Measurements from ENCODE around the gene IKBIP.

- no peak for TF ChIP-seq CTCF (IDR thresholded peaks at IDR 0.05 in 2 of 3, conservative IDR thresholded peaks at IDR 0.05 in 1 of 3; ENCODE audit: borderline replicate concordance in 1 of 3, insufficient read depth in 1 of 3, low read depth in 2 of 3, low read length in 2 of 3)
- no peak for TF ChIP-seq POLR2A (IDR thresholded peaks at IDR 0.05; ENCODE audit: borderline replicate concordance, extremely low read depth, insufficient read depth, insufficient read length)
- TF ChIP-seq ZNF274 (IDR thresholded peaks at IDR 0.05; ENCODE audit: low read depth, low read length), result no peak
- no peak for TF ChIP-seq EZH2 (IDR thresholded peaks at IDR 0.05)
- TF ChIP-seq ZFX (IDR thresholded peaks at IDR 0.05), result no peak
- no peak for TF ChIP-seq CEBPB (IDR thresholded peaks at IDR 0.05; ENCODE audit: low read depth)
- TF ChIP-seq EZH2phosphoT487 (IDR thresholded peaks at IDR 0.05; ENCODE audit: borderline replicate concordance), result no peak
- no peak for TF ChIP-seq TCF7L2 (IDR thresholded peaks at IDR 0.05; ENCODE audit: borderline replicate concordance, extremely low read depth, insufficient read depth, insufficient read length)
- TF ChIP-seq SP1 (IDR thresholded peaks at IDR 0.05; ENCODE audit: low read depth), result no peak
- TF ChIP-seq REST (IDR thresholded peaks at IDR 0.05; ENCODE audit: low read depth), result no peak
Measured at GRCh38 chr12:98660521-98660920, 15.9 kb upstream of the IKBIP start.

All from HCT116 (cell line).